Gastroesophageal sphincter (tissue), 4 donors: Measurements from ENCODE around the gene PRIM2. TPM values are rescaled to one million over a fixed set of nuclear protein-coding genes. Genes with fewer than 3 reads are reported as not detected.
"Not testable (repeated sequence)": the region's sequence is repeated elsewhere in the genome, so short reads cannot be mapped to it uniquely, and the experiment has no call there.

Experiments used
- ATAC-seq: fragments of 150-250 bp; one replicate; pipeline ENCODE4 v1.9.1; 2016; ENCODE audit warnings: mild to moderate bottlenecking, moderate library complexity
- H3K27ac ChIP-seq, 4 donors: fragments of 200-600 bp; sonication (generic) in 3 of 4; 1 replicate in 3 of 4; 2 replicates in 1 of 4; pipeline ENCODE4 v1.5.1; 2016 to 2019
- H3K27me3 ChIP-seq: fragments of 200-600 bp; sonication (generic); one replicate; pipeline ENCODE4 v1.5.1; 2019
- H3K36me3 ChIP-seq, 2 donors: fragments of 200-600 bp; sonication (generic); one replicate each; pipeline ENCODE4 v1.5.1; 2019; ENCODE audit warnings: control low read depth in 1 of 2
- H3K4me1 ChIP-seq, 3 donors: fragments of 200-600 bp; sonication (generic); 1 replicate in 2 of 3; 2 replicates in 1 of 3; pipeline ENCODE4 v1.5.1; 2016 to 2019; ENCODE audit warnings: control low read depth in 2 of 3
- H3K4me3 ChIP-seq, 2 donors: fragments of 200-600 bp; sonication (generic); one replicate each; pipeline ENCODE4 v1.5.1; 2019; ENCODE audit warnings: mild to moderate bottlenecking in 1 of 2, moderate library complexity in 1 of 2
- H3K9me3 ChIP-seq, 3 donors: fragments of 200-600 bp; sonication (generic); one replicate each; pipeline ENCODE4 v1.5.1; 2017 to 2019; ENCODE audit warnings: control low read depth in 2 of 3
- EP300 ChIP-seq: sonication (generic); formaldehyde crosslinking; IDR thresholded peaks from one replicate; pipeline ENCODE4 v1.6.1; 2017; ENCODE audit warnings: antibody characterized with exemption, mild to moderate bottlenecking
- POLR2A ChIP-seq, 2 donors: fragments of 450-650 bp; IDR thresholded peaks; one replicate each; pipeline ENCODE4 v1.6.1; 2017; ENCODE audit warnings: antibody characterized with exemption in 2 of 2, mild to moderate bottlenecking in 2 of 2, moderate library complexity in 1 of 2
- POLR2AphosphoS5 ChIP-seq: sonication (generic); formaldehyde crosslinking; IDR thresholded peaks from one replicate; pipeline ENCODE4 v1.6.1; 2017; ENCODE audit warnings: antibody characterized with exemption
- WGBS, 2 donors: methylation state at CpG; one replicate each; pipeline ENCODE4 v1.1.5; 2018; ENCODE audit warnings: low coverage in 1 of 2; 5-methylcytosine and 5-hydroxymethylcytosine counted together
- total RNA-seq, 4 donors: library from RNA; depleted of rRNA; stranded (reverse); fragments of >200 nt; gene quantifications; one replicate each; pipeline ENCODE4 v1.1.0, GENCODE V29; 2016
- TF ChIP-seq, protein P1 (sequence below), 4 experiments: fragments of 200-600 bp in 2 of 4; fragments of 450-650 bp in 2 of 4; sonication (generic) in 1 of 4; IDR thresholded peaks; one replicate each; pipeline ENCODE4 v1.5.1; 2017 to 2019; ENCODE audit warnings: antibody characterized with exemption in 4 of 4, mild to moderate bottlenecking in 2 of 4, moderate library complexity in 2 of 4

Gene PRIM2
- total RNA-seq, 4 donors from 2014 or later = 8.1 to 11.2 (median 9.0) TPM

DNA sequence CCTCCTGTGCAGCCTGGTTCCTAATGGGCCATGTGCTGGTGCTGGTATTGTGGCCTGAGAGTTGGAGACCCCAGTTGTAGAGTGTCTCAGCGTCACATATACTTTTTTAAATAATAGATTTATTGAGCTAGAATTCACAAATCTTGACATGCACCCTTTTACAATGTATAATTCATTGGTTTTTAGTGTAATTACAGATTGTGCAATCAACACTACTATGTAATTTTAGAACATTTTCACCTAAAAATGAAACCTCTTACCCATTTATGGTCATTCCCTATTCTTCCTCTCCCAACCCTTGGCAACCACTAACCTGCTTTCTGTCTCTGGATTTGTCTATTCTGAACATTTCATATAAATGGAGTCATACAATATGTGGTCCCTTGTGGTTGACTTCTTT is 10.6 kb downstream of the PRIM2 start:
- ATAC-seq = no peak
- 92 to 100% methylated on average over 1 of the region's 1 CpG for WGBS, 2 donors
- H3K9me3 ChIP-seq = peaks cover 0 to 26% (median 0%) of the 10 kb centered on the region in 3 donors
- H3K27me3 ChIP-seq = no peaks in the 10 kb centered on the region
- no peak overlapping the region for H3K27ac ChIP-seq
- no peak for TF ChIP-seq POLR2A (IDR thresholded peaks at IDR 0.05)
- no peak for TF ChIP-seq POLR2AphosphoS5
- TF ChIP-seq EP300 = no peak
- TF ChIP-seq, protein P1, sequence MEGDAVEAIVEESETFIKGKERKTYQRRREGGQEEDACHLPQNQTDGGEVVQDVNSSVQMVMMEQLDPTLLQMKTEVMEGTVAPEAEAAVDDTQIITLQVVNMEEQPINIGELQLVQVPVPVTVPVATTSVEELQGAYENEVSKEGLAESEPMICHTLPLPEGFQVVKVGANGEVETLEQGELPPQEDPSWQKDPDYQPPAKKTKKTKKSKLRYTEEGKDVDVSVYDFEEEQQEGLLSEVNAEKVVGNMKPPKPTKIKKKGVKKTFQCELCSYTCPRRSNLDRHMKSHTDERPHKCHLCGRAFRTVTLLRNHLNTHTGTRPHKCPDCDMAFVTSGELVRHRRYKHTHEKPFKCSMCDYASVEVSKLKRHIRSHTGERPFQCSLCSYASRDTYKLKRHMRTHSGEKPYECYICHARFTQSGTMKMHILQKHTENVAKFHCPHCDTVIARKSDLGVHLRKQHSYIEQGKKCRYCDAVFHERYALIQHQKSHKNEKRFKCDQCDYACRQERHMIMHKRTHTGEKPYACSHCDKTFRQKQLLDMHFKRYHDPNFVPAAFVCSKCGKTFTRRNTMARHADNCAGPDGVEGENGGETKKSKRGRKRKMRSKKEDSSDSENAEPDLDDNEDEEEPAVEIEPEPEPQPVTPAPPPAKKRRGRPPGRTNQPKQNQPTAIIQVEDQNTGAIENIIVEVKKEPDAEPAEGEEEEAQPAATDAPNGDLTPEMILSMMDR (IDR thresholded peaks at IDR 0.05) = no peak
- no peaks in the 10 kb centered on the region for H3K4me1 ChIP-seq
- no peak overlapping the region for H3K4me3 ChIP-seq
- H3K36me3 ChIP-seq = peaks cover 0 to 61% of the 10 kb centered on the region in 2 donors

DNA sequence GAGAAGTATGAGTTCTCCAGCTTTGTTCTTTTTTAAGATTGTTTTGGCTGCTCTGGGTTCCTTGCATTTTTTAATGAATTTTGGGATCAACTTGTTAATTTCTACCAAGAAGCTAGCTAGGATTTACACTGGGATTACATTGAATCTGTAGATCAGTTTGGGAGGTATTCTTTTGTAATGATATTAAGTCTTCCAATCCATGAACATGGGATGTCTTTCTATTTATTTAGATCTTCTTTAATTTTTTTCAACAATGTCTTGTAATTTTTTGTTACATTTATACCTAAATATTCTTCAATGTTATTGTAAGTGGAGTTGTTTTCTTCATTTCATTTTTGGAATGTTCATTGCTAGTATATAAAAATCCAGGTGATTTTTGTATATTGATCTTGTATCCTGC is 12.5 kb downstream of the PRIM2 start:
- H3K4me3 ChIP-seq = no peak overlapping the region
- H3K27me3 ChIP-seq = no peaks in the 10 kb centered on the region
- TF ChIP-seq, protein P1 (IDR thresholded peaks at IDR 0.05) = no peak
- TF ChIP-seq EP300 = no peak
- TF ChIP-seq POLR2AphosphoS5 = no peak
- TF ChIP-seq POLR2A (IDR thresholded peaks at IDR 0.05) = no peak
- ATAC-seq = no peak
- H3K27ac ChIP-seq = no peak overlapping the region
- H3K4me1 ChIP-seq = no peaks in the 10 kb centered on the region
- H3K36me3 ChIP-seq = peaks cover 0 to 64% of the 10 kb centered on the region in 2 donors
- peaks cover 0 to 26% (median 0%) of the 10 kb centered on the region in 3 donors for H3K9me3 ChIP-seq

DNA sequence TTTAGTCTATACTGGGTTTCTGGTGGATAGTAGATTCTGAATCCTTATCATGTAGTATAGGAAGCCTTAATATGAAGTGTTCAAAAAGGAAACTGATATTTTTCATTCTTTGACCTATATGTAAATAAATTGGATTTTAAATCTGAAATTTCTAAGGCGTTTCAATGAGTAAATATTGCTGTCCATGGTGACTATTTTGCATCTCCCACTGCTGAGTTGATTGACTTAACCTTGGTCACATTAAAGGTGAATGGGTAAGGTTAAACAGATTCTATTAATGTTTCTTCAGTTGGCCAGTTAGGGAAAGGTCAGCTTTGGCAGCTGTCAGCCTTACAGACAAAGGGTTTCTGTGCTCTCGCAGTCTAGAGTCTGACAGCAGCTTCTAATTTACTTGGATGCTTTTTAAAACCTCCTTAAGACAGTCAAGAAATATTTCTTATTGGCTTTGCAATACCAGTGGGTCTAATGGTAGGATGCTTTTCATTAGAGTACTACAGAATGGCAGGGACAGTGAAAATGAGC is 24.8 kb downstream of the PRIM2 start:
- ATAC-seq = no peak
- Histone ChIP-seq H3K4me3 (no peak overlapping the region), H3K36me3 (no peaks in the 10 kb centered on the region), H3K27me3 (no peaks in the 10 kb centered on the region), H3K9me3 (no peaks in the 10 kb centered on the region), H3K4me1 (no peaks in the 10 kb centered on the region), H3K27ac (no peak overlapping the region)
- WGBS, 2 donors = 21 to 82% methylated on average over 2 of the region's 2 CpGs
- no peak for TF ChIP-seq POLR2A (IDR thresholded peaks at IDR 0.05)
- TF ChIP-seq, protein P1 (IDR thresholded peaks at IDR 0.05) = no peak
- TF ChIP-seq EP300 = no peak
- TF ChIP-seq POLR2AphosphoS5 = no peak

DNA sequence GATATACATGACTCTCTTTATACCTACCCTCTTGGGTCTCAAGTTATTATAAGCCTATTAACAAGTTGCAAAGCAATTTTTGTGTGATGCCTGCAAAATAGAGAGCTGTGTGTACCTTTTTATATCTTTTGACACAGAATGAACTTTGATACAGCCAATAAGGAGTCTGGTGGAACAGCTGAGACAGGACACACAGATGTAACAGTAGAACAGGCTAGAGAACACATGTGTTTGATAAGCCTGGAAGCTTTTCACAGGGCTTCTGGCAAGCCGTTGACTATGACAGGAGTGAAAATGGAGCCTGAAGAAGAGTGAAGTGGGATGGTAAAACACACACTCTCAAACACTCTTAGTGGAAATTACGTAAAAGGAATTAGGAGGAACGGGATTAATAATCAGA is 25.9 kb downstream of the PRIM2 start:
- not testable (repeated sequence) for ATAC-seq, H3K4me3 ChIP-seq, H3K27ac ChIP-seq, H3K27me3 ChIP-seq, H3K4me1 ChIP-seq, H3K36me3 ChIP-seq, H3K9me3 ChIP-seq
- WGBS, 2 donors = 89 to 100% methylated on average over 1 to 3 of the region's 3 CpGs

DNA sequence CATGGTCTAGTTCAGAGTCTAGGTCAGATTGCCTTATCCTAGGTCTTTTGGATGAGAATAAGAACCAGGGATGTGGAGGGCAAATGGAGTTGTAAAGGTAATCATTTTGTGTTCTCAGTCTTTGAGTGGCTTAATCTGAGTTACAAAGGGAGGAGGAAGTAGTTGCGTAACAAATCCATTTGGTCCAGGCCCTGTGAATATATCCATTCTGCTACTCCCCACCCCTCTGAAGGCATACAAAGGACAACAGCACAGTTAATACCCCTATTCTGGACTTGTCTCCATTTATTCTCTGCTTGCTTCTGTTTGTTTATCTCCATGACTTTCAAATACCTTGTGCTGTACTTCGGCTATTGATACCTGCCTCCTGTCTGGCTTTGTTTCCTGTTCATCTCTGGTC is 29.3 kb downstream of the PRIM2 start:
- H3K27me3 ChIP-seq, H3K9me3 ChIP-seq, H3K4me1 ChIP-seq, H3K4me3 ChIP-seq, H3K27ac ChIP-seq, ATAC-seq, H3K36me3 ChIP-seq: not testable (repeated sequence)
- 95 to 100% methylated on average over 1 to 2 of the region's 2 CpGs for WGBS, 2 donors

DNA sequence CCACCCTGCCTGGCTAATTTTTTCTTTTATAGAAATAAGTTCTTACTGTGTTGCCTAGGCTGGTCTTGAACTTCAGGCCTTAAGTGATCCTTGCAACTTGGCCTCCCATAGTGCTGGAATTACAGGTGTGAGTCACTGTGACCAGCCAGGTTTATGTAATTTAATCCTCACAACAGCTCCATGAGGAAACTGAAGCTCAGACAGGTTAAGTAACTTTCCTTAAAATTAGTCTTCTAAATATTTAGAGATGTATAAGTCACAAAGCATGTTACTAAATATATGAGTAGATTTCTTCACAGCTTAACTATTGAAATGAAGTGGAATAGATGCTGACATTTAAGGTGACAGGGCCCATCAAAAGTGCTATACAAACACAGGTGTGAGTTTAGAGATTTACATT is 30.2 kb downstream of the PRIM2 start:
- not testable (repeated sequence) for H3K4me1 ChIP-seq, H3K9me3 ChIP-seq, H3K27me3 ChIP-seq, ATAC-seq, H3K4me3 ChIP-seq, H3K36me3 ChIP-seq, H3K27ac ChIP-seq

DNA sequence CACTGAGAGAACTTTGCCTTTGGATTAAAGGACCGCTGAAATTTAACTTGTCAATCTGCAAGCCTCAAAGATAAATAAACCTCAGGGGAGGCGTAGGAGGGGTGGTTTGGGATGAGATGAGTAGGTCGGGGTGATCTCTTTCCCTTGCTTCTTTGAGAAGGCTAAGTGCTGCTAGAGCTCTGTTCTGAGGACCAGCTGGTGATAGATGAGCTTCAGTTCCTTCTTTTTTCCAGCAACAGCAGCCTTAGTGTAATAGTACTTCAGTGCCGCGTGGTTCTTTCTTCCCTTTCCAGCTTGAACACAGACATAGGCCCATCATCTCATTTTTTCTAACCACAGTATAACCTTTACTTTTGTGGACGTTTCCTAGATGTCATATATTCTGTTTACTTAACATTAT is 33.0 kb downstream of the PRIM2 start:
- 53 to 56% methylated on average over 6 of the region's 6 CpGs for WGBS, 2 donors

DNA sequence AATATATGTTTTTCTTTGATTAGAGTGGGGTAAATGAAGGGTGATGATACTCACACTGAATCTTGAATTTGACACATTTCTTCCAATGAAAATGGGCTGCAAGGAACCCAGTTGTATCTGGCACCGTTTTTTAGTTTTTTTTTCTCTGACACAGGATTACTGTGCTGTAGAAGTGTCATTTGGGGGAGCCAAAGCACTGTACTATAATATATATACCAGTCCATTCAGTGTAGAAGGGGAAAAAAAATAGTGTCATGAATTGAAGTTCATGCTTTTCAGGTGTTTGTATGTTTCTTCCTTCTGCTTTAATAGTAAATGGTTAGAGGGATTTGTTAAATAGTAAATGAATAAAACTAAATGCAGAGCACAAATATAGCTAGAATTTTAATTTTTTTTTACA is 35.2 kb downstream of the PRIM2 start:
- H3K4me3 ChIP-seq, H3K27ac ChIP-seq, H3K27me3 ChIP-seq, H3K4me1 ChIP-seq, H3K36me3 ChIP-seq, H3K9me3 ChIP-seq, ATAC-seq: not testable (repeated sequence)
- 17% methylated on average over 1 of the region's 1 CpG; no CpG with 5 or more reads in 1 of the 2 donors for WGBS, 2 donors

More for the DNA sequence above, 33.0 kb downstream of the PRIM2 start:
- not testable (repeated sequence) for H3K4me1 ChIP-seq, H3K36me3 ChIP-seq, ATAC-seq, H3K27me3 ChIP-seq, H3K4me3 ChIP-seq, H3K9me3 ChIP-seq, H3K27ac ChIP-seq

DNA sequence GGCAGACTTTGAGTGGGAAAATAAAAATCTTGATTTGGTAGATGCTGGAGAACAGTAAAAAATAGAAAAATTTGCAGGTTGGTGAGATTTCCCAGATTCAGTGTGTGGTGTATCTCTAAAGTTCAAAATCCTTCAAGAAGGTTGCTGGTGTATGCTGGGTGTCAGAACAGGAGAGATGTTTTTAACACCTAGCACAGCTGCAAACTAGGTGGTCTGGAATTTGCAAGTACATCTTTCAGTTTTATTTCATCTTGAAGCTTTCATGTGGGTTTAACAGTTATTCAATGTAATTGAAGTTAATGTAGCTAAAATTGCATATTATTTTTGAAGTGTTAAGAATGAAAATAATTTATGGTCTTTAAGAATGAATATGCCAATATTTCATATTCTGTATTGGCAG is 40.9 kb downstream of the PRIM2 start:
- not testable (repeated sequence) for H3K27me3 ChIP-seq, H3K27ac ChIP-seq, H3K36me3 ChIP-seq, ATAC-seq, H3K9me3 ChIP-seq, H3K4me3 ChIP-seq, H3K4me1 ChIP-seq

DNA sequence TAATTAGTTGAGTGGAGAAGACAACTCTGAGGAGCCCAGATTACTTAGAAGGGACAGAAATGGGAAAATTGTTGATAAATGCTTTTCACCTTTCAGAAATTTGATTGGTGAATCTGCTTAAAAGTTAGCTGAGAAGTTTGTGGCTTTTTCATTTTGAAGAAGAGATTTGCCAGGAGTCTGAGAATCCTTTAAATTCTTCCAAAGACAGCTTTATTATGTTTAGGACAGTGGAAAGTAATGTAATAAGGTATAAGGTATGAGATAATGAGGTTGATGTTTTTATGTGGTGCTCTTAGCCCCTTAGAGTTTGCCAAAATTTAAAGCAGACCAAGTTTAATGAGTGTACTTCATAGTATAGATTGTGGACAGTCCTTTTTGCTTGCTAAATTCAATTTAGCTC is 42.3 kb downstream of the PRIM2 start:
- not testable (repeated sequence) for H3K9me3 ChIP-seq, H3K27me3 ChIP-seq, H3K4me1 ChIP-seq, H3K36me3 ChIP-seq, ATAC-seq, H3K27ac ChIP-seq, H3K4me3 ChIP-seq

DNA sequence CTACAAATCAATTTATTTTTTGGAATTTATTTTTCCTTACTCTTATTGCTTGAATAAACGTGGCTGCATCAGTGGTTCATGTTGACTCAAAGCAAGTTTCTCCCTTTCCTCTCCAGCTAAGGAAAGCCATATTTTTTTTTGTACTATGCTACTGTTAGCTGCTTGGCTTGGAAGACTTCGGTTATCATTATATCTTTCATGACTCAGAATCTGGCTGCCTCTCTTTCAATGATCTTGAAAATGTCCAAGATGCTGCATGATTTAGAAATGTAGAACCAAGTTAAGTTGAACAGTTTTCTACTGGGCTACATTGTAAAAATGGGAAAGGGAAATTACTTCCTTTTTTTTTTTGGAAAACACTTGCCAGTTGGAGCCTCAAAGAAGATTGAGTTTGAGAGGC is 44.9 kb downstream of the PRIM2 start:
- not testable (repeated sequence) for H3K27ac ChIP-seq, H3K27me3 ChIP-seq, H3K36me3 ChIP-seq, H3K9me3 ChIP-seq, H3K4me3 ChIP-seq, ATAC-seq, H3K4me1 ChIP-seq
- WGBS, 2 donors = 51 to 88% methylated on average over 2 of the region's 2 CpGs
